HG03432 (cell line): Measurements from ENCODE around the gene SYNJ2BP.
A peak's percentile ranks its signal among the peaks of the same experiment; 100 is the strongest.
"Not testable (repeated sequence)": the region's sequence is repeated elsewhere in the genome, so short reads cannot be mapped to it uniquely, and the experiment has no call there.

Source experiments
- ATAC-seq: cut with Tn5 transposase; IDR thresholded peaks from one replicate; pipeline ENCODE4 v1.9.1; 2021; ENCODE audit warnings: mild to moderate bottlenecking, moderate library complexity; ENCODE audit not compliant: unreplicated experiment

SYNJ2BP gene

GRCh38 chr14:70416725-70417349 lies at the start of gene SYNJ2BP:
TSS of gene SYNJ2BP (minus strand) at chr14:70417090. CDS start at chr14:70416963, 127 bp downstream.
- ATAC-seq: peak; percentile 74

GRCh38 chr14:70454731-70455130 lies 37.8 kb upstream of the SYNJ2BP start:
- ATAC-seq: no peak

- ATAC-seq: no peak
These were observed 35.0 kb upstream of the SYNJ2BP start, which contains the start of gene ADAM21 for GRCh38 chr14:70451874-70452273. TSS of gene ADAM21 (plus strand) at chr14:70452174. CDS start at chr14:70457500, 5,326 bp downstream.

- ATAC-seq: no peak
These were observed 31.9 kb upstream of the SYNJ2BP start for GRCh38 chr14:70448633-70449340.

- no peak for ATAC-seq
These were observed 25.9 kb upstream of the SYNJ2BP start for GRCh38 chr14:70442750-70443149.

GRCh38 chr14:70441641-70442040 lies 24.8 kb upstream of the SYNJ2BP start:
- no peak for ATAC-seq

- ATAC-seq: no peak
These were observed 20.0 kb upstream of the SYNJ2BP start for GRCh38 chr14:70436867-70437266.

GRCh38 chr14:70426555-70426954 lies 9.7 kb upstream of the SYNJ2BP start:
- ATAC-seq: not testable (repeated sequence)

GRCh38 chr14:70425354-70425753 lies 8.5 kb upstream of the SYNJ2BP start:
- ATAC-seq: no peak

- no peak for ATAC-seq
These were observed 5.6 kb upstream of the SYNJ2BP start for GRCh38 chr14:70422538-70422937.

- not testable (repeated sequence) for ATAC-seq
These were observed 2.5 kb upstream of the SYNJ2BP start for GRCh38 chr14:70419270-70419931.

GRCh38 chr14:70416338-70416724 lies 559 bp downstream of the SYNJ2BP start:
- ATAC-seq: peak; percentile 12

GRCh38 chr14:70415788-70416187 lies 1.1 kb downstream of the SYNJ2BP start:
- no peak for ATAC-seq

GRCh38 chr14:70407621-70408020 lies 9.3 kb downstream of the SYNJ2BP start:
- no peak for ATAC-seq

- ATAC-seq: not testable (repeated sequence)
These were observed 10.7 kb downstream of the SYNJ2BP start for GRCh38 chr14:70406216-70406615.

- not testable (repeated sequence) for ATAC-seq
These were observed 13.6 kb downstream of the SYNJ2BP start for GRCh38 chr14:70403335-70403734.

GRCh38 chr14:70401643-70402042 lies 15.2 kb downstream of the SYNJ2BP start:
- no peak for ATAC-seq

GRCh38 chr14:70398706-70399431 lies 18.0 kb downstream of the SYNJ2BP start:
- no peak for ATAC-seq

GRCh38 chr14:70398280-70398679 lies 18.6 kb downstream of the SYNJ2BP start:
- no peak for ATAC-seq

GRCh38 chr14:70397746-70398145 lies 19.1 kb downstream of the SYNJ2BP start:
- ATAC-seq: no peak

- no peak for ATAC-seq
These were observed 22.1 kb downstream of the SYNJ2BP start for GRCh38 chr14:70394674-70395306.
